Measurements from ENCODE around the gene NAGLU. TPM values are rescaled to one million over a fixed set of nuclear protein-coding genes. Genes with fewer than 3 reads are reported as not detected.

Gene NAGLU
- total RNA-seq, 1 experiment from 2014 or later = 12.7 TPM

DNA sequence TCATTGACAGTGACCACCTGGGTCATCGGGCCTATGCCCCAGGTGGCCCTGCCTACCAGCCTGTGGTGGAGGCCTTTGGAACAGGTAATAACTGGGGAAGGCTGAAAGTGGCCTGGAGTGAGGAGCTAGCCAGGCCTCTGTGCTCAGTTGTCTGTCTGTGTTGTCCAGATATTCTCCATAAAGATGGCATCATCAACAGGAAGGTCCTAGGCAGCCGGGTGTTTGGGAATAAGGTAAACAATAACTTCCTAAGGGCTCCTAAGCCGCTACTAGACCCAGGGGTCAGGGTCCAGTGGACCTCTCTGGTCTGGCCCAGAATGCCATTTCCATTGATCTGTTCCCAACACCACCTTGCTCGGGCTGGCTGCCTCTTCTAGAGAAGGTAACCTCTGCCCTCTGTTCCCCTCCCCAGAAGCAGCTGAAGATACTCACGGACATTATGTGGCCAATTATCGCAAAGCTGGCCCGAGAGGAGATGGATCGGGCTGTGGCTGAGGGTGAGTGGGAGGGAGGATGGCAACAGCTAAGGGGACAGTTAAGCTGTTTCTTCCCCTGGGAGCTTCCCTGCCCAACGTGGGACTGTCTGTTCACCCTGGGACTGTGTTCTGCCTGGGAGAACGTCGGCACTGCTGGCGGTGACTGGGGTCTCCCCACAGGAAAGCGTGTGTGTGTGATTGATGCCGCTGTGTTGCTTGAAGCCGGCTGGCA lies 28.9 kb downstream of the NAGLU start:
- no peak for DNase-seq (ENCODE audit: low read depth)

DNA sequence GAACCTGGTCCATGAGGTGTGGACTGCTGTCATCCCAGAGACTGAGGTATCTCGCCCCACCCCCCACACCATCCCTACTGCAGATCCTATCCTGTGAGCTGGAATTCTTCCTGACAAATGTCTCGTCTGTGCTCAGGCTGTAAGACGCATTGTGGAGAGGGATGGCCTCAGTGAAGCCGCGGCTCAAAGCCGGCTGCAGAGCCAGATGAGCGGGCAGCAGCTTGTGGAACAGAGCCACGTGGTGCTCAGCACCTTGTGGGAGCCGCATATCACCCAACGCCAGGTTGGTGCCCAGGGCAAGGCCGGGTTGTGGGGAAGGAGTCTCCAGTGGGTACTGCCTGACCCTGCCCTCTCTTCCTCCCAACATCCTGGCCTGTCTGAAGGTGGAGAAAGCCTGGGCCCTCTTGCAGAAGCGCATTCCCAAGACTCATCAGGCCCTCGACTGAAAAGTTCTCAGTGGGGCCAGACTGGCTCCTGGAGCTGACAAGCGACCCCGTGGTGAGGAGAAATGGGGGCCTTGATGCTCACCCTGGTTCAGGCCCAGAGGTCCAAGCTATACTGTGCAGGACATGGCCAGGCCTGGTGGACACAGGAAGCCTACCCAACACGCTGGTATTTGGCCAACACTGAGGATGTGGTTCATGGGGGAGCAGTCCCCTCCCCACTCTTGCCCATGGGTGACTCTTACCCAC lies 29.6 kb downstream of the NAGLU start:
- no peak for DNase-seq (ENCODE audit: low read depth)

DNA sequence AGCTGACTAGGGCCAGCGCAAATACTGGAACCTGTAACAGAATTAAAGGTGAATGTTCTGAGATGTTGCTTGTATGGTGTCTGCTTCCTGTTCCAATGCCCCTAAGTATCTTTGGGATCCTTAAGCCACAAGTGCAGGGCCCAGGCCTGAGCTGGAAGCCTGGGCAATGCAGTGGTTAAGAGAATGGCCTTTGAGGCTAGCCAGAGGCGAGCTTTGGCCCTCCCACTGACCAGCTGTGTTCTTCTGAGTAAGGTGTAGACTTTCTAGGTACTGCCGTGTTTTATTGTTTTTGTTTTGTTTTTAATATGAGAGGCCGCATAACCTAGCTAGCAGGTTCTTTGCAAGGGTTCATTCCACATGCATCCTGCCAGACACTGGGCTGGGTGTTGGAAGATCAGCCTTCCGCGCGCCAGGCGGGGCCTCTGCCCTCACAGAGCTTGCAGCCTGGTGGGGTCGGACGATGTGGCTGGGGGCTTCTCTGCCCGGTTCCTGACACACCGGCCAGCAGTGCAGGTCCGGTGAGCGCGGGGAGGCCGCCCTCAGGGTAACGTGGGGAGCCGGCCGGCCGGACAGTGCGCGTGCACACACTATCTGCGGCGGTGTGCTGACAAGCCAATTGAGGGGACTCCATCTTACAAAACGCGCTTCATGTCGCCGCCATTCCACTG lies 30.3 kb downstream of the NAGLU start:
- DNase-seq (ENCODE audit: low read depth) = no peak

DNA sequence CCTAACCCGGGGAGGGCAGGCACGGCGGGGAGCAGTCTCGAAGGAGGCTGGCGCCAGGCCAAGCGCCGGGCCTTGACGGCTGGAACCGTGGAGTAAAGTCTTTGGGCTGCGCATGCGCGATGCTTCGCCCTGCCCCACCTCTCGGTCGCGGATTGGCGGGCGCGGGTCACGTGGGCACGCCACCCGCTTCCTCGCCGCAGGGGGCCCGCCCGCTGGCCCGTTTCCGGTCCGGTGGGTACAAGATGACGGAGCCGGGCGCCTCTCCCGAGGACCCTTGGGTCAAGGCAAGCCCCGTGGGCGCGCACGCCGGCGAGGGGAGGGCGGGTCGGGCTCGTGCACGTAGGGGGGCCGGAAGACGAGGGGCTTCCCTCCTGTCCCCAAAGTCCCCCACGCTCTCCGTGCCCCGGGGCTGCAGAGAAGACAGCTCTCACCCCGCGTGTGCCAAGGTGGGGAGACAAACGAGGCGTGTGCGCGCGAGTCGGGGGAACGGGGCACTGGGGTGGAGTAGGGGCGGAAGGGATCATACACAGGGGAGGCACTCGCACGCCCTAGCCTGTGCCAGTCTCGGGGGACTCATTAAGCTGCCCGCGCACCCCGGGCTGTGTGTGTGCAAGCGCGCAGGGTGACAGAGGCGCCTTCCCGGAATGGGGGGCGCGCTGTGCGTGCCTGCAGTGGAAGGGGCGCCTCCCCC lies 31.0 kb downstream of the NAGLU start, which contains the start of gene MLX:
Gene MLX (plus strand): TSS at position 218 of the 691 bp plus-strand sequence. CDS start 25 bp downstream, at position 243.
- peak; percentile 86 for DNase-seq (ENCODE audit: low read depth)

DNA sequence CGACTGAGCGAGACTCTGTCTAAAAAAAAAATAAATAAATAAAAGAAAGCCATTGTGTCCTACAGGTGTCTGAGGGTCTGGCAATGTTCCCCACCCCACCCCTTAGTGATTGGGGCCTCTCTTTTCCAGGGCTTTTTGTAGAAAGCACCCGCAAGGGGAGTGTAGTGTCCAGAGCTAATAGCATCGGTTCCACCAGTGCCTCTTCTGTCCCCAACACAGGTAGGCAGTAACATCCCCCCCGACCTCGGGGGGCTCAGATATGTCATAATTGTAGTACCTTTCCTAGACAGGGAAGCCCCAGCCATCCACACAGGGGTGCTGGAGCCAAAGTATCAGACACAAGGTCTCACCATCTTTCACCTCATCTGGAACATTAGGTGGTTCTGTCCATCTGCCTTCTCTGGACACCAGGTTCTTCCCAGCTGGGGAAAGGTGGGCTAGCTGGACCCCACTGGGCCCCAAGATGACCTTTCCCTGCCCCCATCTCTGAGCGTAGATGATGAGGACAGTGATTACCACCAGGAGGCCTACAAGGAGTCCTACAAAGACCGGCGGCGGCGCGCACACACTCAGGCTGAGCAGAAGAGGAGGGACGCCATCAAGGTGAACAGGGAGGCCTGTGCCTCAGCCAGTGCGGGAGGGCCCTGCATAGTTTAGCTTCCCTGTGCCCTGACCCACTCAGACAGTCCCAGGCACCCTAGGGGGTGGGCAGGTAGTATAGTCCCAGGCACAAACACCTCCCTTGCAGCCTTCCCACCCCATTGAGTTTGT lies 32.5 kb downstream of the NAGLU start:
- DNase-seq (ENCODE audit: low read depth) = no peak

DNA sequence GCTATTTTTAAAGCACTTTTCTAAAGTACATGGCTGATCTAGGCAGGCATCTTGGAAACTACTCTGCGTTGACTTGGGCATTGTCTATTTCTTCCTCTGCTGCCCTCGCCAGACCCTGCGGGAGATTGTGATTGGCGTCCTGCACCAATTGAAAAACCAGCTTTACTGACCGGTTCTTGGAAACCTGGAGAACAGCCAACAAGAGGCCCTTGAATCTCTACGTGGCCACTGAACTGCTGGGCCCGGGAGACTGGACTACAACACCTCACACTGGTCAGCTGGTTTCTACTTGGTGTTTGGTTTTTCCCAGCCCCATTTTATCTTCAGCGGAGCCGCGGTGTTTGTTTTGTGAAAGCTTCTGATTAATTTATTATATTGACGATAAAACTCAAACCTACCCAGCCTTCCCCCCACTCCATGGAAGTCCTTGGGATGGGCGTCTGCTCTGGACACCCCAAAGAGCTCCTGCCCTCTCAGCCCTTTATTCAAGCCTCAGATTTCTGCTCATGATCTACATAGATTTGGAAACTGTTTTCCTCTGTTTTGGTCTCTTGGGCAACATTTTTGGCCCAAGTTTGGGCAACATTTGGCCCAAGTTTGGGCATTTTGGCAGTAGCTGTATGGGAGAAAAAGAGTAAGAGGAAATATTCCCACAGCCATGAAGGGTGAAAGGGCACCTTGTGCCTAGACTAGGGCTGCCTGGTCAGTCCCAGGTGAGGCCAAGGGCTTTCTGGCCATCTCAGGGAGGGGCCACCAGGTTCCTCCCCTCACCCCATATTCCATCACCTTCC lies 35.6 kb downstream of the NAGLU start:
- no peak for DNase-seq (ENCODE audit: low read depth)

DNA sequence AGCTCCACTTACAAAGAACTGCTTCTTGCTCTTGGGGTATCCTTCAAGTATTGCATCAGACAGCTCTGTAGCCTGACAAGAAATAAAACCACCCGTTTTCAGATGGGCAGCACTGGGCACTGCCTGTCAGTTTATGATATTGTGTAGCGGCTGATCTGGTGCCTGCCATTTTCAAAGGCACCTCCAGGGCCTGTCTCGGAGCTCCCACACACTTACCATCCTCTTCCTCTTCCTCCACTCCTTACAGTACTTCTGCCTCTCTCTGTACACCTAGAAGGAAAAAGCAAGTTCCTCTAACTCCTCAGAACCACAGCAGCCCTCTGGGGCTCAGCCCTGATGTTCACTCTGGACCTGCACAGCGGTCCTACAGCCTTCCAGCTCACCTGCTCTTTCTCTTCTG lies 37.1 kb downstream of the NAGLU start:
- DNase-seq (ENCODE audit: low read depth) = no peak

DNA sequence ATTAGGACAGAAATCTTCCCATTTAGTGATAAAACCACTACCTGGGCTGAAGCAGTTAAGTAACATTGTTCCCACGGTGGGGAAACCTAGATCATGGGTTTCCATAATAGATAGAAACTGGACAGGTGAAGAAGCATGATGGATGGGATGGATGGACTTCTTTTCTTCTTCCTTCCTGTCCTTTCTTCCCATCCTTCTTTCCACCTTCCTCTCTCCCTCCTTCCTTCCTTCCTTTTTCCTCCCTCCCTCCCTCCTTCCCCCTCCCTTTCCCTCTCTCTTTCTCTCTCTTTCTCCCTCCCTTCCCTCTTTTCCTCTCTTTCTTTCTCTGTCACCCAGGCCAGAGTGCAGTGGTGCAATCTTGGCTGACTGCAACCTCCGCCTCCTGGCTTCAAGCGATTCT lies 38.4 kb downstream of the NAGLU start:
- no peak for DNase-seq (ENCODE audit: low read depth)

DNA sequence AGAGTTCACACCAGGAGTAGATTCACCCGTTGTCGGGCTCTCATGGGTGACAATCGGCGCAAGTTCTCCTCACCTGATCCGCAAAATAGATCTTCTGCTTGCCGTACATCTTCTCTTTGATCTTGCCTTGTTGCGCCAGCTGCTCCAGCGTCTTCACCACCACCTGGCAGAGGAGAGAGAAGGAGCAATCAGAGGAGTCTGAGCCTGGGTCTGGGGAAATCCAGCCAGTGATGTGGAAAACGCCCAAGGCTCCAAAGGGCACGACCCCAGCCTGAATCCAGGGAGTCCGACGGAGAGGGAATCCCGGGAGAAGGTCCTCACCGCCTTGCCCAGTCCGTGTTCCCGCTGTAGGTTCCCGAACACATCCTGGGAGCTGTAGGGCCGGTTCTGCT lies 41.1 kb downstream of the NAGLU start:
- peak; percentile 24 for DNase-seq (ENCODE audit: low read depth)

DNA sequence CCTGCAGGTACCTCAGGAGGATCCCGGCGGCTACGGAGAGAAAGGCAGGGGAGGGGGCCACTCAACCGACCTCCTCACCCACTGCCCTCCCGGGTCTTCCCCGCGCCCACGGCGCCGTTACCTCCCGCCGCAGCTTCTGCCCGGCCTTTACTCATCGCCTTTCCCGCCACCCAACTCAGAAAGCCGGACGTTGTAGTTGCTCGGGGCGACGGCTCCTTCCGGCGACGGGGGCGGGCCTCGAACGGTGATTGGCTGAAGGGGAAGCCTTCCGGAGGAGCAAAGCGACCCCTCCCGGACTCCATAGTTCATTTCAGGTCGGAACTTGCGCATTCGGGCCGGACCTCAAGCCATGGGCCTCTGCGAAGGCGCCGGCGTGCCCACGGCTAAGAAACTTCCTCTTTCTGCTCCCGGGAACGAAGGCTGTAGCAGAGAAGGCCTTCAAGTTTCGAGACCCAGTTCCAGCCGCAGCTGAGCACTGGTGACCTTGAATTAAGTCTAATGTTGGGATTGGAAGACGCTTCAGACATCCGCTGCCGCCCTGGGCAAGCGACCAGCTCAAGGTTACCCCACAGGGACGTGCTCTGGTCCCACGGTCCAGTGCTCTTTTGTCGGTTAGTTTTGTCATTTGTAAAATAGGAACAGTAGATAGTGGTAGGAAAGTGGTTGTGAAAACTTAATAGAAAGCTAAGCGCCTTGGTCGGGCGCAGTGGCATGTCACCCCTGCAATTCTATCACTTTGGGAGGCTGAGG lies 41.7 kb downstream of the NAGLU start, which contains the start of gene PSMC3IP:
Gene PSMC3IP (minus strand): TSS at position 198 of the 750 bp plus-strand sequence. CDS start 43 bp downstream, at position 155.
- peak; percentile 92 for DNase-seq (ENCODE audit: low read depth)

DNA sequence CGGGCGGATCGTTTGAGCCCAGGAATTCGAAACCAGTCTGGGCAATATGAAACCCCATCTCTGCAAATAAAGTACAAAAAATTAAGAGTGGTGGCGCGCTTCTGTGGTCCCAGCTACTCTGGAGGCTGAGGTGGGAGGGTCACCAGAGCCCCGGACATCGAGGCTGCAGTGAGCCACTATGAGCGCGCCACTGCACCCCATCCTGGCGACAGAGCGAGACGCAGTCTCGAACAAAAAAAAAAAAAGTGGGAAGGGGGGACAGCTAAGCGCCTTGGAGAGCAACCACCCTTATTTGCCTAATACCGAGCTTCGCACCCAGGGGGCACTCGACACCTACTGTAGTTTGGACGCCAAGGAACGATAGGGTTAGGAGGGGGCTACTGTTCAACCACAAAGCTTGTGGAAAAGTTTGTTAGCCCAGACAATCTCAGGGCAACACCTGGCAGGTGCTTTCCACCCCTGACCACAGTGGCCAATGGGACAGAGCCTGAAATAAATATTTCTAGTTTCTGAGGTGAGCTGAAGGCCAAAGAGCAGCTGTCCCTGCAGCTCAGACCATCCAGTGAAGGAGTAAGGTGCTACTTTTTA lies 42.3 kb downstream of the NAGLU start:
- DNase-seq (ENCODE audit: low read depth) = peak; percentile 65

DNA sequence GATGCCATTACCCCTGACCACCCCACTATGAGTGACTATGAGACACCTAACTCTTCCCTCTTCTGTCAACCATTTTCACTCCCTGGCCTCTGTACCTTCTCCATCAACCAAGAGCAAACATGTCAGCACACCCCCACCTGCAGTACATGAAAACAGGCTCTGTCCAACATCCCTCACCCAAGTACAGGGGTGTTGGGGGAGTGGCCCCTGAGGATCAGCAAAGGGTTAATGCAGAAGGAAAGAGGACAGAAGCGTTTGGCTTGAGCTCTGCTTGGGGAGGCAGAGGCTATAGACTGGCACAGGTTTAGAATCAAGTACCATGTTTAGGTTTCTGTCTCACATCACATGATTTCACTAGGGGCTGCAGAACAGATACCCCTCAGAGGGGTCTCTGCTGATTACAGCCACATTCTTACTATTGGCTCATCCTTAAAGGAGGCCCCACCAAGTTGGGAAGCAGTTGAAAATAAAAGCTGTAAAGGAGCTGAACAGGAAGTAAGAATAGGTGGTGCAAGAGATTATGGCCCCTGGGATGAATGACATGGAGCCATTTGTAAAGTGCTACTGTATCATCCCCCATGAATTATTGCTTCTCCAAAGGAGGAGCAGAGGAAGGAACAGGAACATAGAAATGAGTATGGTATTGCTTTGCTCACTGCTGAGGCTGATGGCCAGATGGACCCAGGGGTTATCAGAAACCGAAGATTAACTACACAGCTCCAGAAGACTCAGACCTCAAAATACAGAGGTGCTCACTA lies 43.9 kb downstream of the NAGLU start:
- no peak for DNase-seq (ENCODE audit: low read depth)

DNA sequence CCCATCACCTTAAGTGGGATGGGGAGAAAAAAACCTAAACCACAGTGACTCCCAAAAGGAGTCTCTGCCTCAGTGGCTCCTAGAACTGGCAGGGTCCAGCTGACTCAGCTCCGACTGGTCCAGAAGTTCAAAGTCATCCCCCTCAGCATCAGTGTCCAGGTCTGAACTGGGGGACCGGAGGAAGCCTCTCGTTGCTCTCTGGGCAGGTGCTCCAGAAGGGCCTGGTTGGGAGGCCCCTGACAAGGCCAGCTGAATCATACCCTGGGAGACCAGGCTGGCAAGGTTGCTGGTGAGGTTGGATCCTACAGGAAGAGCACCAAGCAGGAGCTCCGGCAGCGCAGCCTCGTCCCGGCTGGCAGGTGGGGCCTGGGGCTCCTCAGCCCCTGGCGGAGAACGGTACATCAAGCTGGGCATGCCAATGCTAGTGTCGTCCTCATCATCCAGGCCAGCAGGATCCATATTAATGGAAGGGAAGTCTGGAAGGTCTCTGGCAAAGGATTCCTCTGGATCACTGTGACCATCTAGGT lies 45.8 kb downstream of the NAGLU start:
- no peak for DNase-seq (ENCODE audit: low read depth)

DNA sequence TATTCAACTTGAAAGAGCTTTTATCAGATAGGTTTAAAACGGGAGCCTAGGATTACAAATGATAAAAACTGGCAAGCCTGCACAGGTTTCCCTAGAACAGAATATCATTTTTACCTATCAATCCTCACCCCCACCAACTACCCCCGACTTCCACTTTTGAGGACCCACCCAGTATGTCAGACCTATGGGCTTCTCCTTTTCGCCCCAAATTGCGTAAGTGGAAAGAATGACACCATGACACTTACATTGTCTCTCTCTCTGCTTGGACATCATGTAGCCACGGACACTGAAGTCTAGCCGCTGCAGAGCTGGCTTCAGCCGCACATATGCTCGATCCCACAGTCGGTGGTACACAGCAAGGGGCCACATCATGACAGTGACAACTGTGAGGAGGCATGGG lies 48.8 kb downstream of the NAGLU start:
- DNase-seq (ENCODE audit: low read depth) = no peak

DNA sequence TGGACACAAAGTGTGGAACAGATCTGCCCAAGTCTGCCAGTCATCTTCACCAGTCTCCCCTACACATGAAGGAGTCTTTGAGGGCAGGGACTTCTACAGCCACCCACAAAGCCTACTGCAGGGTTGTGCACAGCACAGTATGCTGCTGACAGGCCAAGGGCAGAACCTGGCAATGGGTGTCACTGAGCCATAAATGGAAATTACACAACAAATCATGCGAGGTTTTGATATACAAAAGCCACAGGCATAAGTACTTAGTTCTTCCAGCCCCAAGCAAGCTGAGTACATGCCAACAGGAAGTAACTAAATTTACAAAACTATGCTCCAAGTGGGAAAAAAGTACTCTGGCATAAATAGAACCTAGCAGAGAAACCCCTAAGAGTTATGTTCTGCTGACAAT lies 49.3 kb downstream of the NAGLU start:
- no peak for DNase-seq (ENCODE audit: low read depth)

DNA sequence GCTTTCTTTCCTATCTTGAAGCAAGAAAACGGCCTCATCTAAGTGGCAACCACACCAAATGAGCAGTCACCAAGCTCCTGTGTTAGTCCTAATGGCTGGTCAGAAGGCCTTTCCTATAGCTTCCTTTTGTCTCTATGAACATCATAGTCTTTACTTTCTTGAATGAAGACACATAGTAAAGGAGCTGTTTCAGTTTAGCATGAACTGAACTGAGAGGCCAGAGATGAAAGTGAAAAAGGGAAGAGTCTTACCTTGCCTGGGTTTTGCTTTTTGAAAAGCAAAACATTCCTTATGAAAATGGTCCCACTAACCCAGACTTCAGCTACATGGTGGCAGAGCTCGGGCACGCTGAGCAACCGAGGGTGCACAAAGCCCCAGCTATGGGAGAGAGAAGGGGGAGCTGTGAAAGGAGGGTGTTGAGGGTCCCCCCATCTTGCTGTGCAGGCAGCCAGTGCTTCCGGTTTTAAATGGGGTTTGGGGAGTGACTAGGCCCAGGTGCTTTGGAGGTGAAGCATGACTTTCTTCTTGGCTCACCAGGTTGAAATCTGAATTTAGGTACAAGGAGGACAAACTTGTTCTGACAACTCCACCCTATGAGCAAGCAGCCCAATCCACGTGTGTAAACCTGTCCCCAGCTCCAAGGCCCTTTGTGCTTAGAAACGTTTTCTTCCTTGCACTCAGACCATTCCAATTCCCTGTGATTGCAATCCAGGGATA lies 50.6 kb downstream of the NAGLU start:
- no peak for DNase-seq (ENCODE audit: low read depth)

DNA sequence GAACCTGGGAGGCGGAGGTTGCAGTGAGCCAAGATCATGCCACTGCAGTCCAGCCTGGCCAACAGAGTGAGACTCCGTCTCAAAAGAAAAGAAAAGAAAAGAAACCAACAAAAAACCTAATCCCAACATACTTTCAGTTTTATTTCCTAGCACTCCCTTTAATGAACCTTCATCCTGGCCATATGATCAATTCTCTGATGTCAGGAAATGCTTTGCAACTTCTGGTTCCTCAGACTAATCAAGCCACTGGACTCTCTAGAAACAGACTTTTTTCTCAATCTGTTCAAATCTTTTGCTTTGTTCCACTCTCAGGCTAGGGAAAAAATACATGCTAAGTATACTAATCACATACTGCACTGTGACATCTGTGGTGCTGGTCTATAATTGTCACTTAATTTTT lies 54.8 kb downstream of the NAGLU start:
- DNase-seq (ENCODE audit: low read depth) = no peak

DNA sequence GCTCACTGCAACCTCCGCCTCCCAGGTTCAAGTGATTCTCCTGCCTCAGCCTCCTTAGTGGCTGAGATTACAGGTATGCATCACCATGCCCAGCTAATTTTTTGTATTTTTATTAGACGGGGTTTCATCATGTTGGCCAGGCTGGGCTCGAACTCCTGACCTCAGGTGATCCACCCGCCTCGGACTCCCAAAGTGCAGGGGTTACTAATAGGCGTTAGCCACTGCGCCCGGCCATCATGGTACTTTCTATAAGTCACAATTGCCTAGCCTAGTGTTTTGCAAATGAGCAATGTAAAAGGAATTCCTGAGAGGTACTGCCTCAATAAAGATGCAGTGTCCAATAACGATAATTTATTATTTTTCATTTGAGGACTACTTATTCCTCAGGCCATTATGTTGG lies 55.4 kb downstream of the NAGLU start:
- DNase-seq (ENCODE audit: low read depth) = no peak

Data from RPMI7951 (cell line).